Measurements from ENCODE around the gene MGLL.

Gene MGLL

DNA sequence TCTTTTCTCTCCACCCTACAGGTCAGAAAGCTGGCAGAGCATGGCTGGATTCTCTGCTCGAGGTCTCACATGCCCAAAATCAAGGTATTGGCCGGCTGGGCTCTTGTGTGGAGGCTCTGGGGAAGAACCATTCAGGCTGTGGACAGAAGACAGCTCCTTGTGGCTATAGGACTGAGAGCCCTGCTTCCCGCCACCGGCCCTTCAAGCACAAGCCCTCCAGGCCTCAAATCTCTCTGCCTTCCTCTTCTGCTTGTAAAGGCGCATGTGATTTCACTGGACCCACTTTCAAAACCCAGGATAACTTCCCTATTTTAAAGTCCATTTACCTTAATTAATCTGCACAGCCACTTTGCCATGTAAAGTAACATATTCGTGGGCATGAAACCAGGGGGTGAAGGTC, 36.2 kb upstream of the MGLL start:
- peaks cover 12% of the 10 kb centered on the region for H3K4me1 ChIP-seq (ENCODE audit: low read length)
- no peaks in the 10 kb centered on the region for H3K27me3 ChIP-seq (ENCODE audit: low read depth, low read length)
- no peak overlapping the region for H2AFZ ChIP-seq (ENCODE audit: low read depth, low read length)
- no peak overlapping the region for H3K4me3 ChIP-seq (ENCODE audit: low read length)
- H4K20me1 ChIP-seq (ENCODE audit: insufficient read depth, low read length), result no peaks in the 10 kb centered on the region
- H3K27ac ChIP-seq (ENCODE audit: low read length), result no peak overlapping the region
- no peaks in the 10 kb centered on the region for H3K9me3 ChIP-seq (ENCODE audit: insufficient read depth, low read length)
- H3K4me2 ChIP-seq (ENCODE audit: low read length), result no peak overlapping the region
- H3K36me3 ChIP-seq (replicated peaks; ENCODE audit: low read depth, low read length), result no peaks in the 10 kb centered on the region
- H3K79me2 ChIP-seq (ENCODE audit: low read length), result no peaks in the 10 kb centered on the region
- TF ChIP-seq, protein P1, sequence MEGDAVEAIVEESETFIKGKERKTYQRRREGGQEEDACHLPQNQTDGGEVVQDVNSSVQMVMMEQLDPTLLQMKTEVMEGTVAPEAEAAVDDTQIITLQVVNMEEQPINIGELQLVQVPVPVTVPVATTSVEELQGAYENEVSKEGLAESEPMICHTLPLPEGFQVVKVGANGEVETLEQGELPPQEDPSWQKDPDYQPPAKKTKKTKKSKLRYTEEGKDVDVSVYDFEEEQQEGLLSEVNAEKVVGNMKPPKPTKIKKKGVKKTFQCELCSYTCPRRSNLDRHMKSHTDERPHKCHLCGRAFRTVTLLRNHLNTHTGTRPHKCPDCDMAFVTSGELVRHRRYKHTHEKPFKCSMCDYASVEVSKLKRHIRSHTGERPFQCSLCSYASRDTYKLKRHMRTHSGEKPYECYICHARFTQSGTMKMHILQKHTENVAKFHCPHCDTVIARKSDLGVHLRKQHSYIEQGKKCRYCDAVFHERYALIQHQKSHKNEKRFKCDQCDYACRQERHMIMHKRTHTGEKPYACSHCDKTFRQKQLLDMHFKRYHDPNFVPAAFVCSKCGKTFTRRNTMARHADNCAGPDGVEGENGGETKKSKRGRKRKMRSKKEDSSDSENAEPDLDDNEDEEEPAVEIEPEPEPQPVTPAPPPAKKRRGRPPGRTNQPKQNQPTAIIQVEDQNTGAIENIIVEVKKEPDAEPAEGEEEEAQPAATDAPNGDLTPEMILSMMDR (IDR thresholded peaks at IDR 0.05; ENCODE audit: low read depth, low read length), result no peak
- TF ChIP-seq EZH2phosphoT487 (IDR thresholded peaks at IDR 0.05; ENCODE audit: low read depth), result no peak
- no peak overlapping the region for H3K9ac ChIP-seq (ENCODE audit: low read length)

DNA sequence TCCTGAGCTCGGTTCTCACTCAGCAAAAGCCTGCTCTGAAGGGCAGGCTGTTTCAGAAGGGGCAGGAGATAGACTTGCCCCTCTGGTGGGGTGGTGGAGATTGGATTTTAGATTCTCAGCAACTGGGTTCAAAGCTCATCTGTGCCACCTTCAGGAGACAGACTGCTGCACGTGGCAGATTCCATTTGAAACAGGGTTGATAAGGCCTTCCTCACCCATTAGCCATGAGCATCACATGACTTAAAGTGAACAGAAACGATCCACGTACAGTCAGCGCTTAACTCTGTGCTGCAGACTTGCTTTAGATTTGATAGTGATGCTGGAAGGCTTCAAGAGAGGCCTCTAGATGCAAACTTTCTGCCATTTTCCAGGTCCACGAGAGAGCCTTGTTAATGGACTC, 35.0 kb upstream of the MGLL start:
- no peaks in the 10 kb centered on the region for H3K36me3 ChIP-seq (replicated peaks; ENCODE audit: low read depth, low read length)
- H3K9me3 ChIP-seq (ENCODE audit: insufficient read depth, low read length), result no peaks in the 10 kb centered on the region
- no peaks in the 10 kb centered on the region for H3K79me2 ChIP-seq (ENCODE audit: low read length)
- no peak overlapping the region for H3K4me2 ChIP-seq (ENCODE audit: low read length)
- no peak overlapping the region for H3K9ac ChIP-seq (ENCODE audit: low read length)
- no peak for TF ChIP-seq EZH2phosphoT487 (IDR thresholded peaks at IDR 0.05; ENCODE audit: low read depth)
- TF ChIP-seq, protein P1 (IDR thresholded peaks at IDR 0.05; ENCODE audit: low read depth, low read length), result peak; percentile 39
- H3K4me3 ChIP-seq (ENCODE audit: low read length), result no peak overlapping the region
- peak overlapping the region; percentile 82 for H2AFZ ChIP-seq (ENCODE audit: low read depth, low read length)
- H4K20me1 ChIP-seq (ENCODE audit: insufficient read depth, low read length), result no peaks in the 10 kb centered on the region
- peaks cover 18% of the 10 kb centered on the region for H3K4me1 ChIP-seq (ENCODE audit: low read length)
- H3K27me3 ChIP-seq (ENCODE audit: low read depth, low read length), result no peaks in the 10 kb centered on the region
- no peak overlapping the region for H3K27ac ChIP-seq (ENCODE audit: low read length)

DNA sequence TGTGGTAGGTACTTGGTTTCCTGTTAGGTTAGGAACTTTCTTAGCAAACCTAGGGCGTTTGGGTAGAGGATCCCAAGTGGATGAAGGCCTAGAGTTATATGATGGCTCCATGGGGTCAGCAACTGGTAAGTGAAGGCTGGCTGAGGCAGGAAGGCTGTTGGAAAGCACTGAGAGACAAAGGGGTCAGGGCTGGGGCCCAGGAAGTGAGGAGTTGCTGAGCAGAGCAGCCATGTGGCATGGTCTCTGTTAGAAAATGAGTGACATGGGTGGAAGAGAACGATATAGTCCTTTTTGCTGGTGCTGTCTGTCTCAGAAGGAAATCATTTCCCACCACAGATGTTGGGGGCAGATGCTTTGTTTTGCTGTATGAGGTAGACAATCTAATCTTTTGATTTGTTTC, 34.5 kb upstream of the MGLL start:
- Histone ChIP-seq H3K27me3 (ENCODE audit: low read depth, low read length) (no peaks in the 10 kb centered on the region), H3K4me3 (ENCODE audit: low read length) (no peak overlapping the region), H3K9me3 (ENCODE audit: insufficient read depth, low read length) (no peaks in the 10 kb centered on the region), H3K27ac (ENCODE audit: low read length) (no peak overlapping the region), H3K4me1 (ENCODE audit: low read length) (peaks cover 18% of the 10 kb centered on the region), H3K4me2 (ENCODE audit: low read length) (no peak overlapping the region), H4K20me1 (ENCODE audit: insufficient read depth, low read length) (no peaks in the 10 kb centered on the region), H3K9ac (ENCODE audit: low read length) (no peak overlapping the region), H3K79me2 (ENCODE audit: low read length) (no peaks in the 10 kb centered on the region), H2AFZ (ENCODE audit: low read depth, low read length) (peak overlapping the region; percentile 82; the same call in 1 of the 2 replicates), H3K36me3 (replicated peaks; ENCODE audit: low read depth, low read length) (no peaks in the 10 kb centered on the region)
- TF ChIP-seq, protein P1 (IDR thresholded peaks at IDR 0.05; ENCODE audit: low read depth, low read length), result no peak
- no peak for TF ChIP-seq EZH2phosphoT487 (IDR thresholded peaks at IDR 0.05; ENCODE audit: low read depth)

DNA sequence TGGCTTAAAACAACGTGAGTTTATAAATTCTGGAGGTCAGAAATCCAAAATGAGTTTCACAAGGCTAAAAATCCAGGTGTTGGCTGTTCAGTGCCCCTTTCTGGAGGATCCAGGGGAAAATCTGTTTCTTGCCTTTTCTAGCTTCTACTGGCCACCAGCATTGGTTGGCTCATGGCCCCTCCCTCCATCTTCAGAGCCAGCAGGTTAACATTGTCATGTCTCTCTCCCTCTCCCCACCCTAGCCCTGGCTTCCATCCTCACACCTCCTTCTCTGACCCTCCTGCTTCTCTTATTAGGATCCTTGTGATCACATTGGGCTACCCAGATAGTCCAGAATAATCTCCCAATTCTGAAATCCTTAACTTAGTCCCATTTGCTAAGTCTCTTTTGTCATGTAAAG, 32.9 kb upstream of the MGLL start:
- H3K9ac ChIP-seq (ENCODE audit: low read length), result no peak overlapping the region
- no peaks in the 10 kb centered on the region for H3K36me3 ChIP-seq (replicated peaks; ENCODE audit: low read depth, low read length)
- no peak overlapping the region for H3K4me3 ChIP-seq (ENCODE audit: low read length)

More for the DNA sequence above, 32.9 kb upstream of the MGLL start:
- Histone ChIP-seq H3K4me1 (ENCODE audit: low read length) (peaks cover 18% of the 10 kb centered on the region), H2AFZ (ENCODE audit: low read depth, low read length) (no peak overlapping the region), H4K20me1 (ENCODE audit: insufficient read depth, low read length) (no peaks in the 10 kb centered on the region), H3K9me3 (ENCODE audit: insufficient read depth, low read length) (no peaks in the 10 kb centered on the region), H3K27ac (ENCODE audit: low read length) (no peak overlapping the region), H3K79me2 (ENCODE audit: low read length) (no peaks in the 10 kb centered on the region), H3K27me3 (ENCODE audit: low read depth, low read length) (no peaks in the 10 kb centered on the region), H3K4me2 (ENCODE audit: low read length) (no peak overlapping the region)
- no peak for TF ChIP-seq EZH2phosphoT487 (IDR thresholded peaks at IDR 0.05; ENCODE audit: low read depth)
- TF ChIP-seq, protein P1 (IDR thresholded peaks at IDR 0.05; ENCODE audit: low read depth, low read length), result no peak

Data from OCI-LY3 (cell line).